Activated CD4-positive, alpha-beta memory T cell treated with anti-CD3 and anti-CD28 coated beads, Interleukin-2, amount 10 ng/mL, durations not matched to agents 7 days and 5 days (primary cell): ENCODE measurements around the gene MTX1. TPM values are rescaled to one million over a fixed set of nuclear protein-coding genes. Genes with fewer than 3 reads are reported as not detected.

ENCODE experiments used
- CTCF ChIA-PET: fragments of 350-600 bp; sonication (Branson Sonifier 250); formaldehyde crosslinking; loops from one replicate; lab custom pipeline; 2021; ENCODE audit warnings: antibody characterized with exemption, inconsistent platforms; lab: Charles Lee
- POLR2A ChIA-PET: fragments of 350-600 bp; sonication (Branson Sonifier 250); formaldehyde crosslinking; loops from one replicate; lab custom pipeline; 2021; ENCODE audit warnings: antibody characterized with exemption; lab: Charles Lee
- DNase-seq: peaks from one replicate; pipeline ENCODE4 v3.0.0-alpha.2; 2020
- H3K27ac Mint-ChIP-seq: one replicate; pipeline ENCODE4 v1.8.0; 2021; ENCODE audit warnings: mild to moderate bottlenecking, mixed read lengths
- H3K27me3 Mint-ChIP-seq: one replicate; pipeline ENCODE4 v1.8.0; 2021; ENCODE audit warnings: mixed read lengths
- H3K36me3 Mint-ChIP-seq: one replicate; pipeline ENCODE4 v1.8.0; 2021; ENCODE audit warnings: low read depth, mixed read lengths
- H3K4me1 Mint-ChIP-seq: one replicate; pipeline ENCODE4 v1.8.0; 2021; ENCODE audit warnings: mixed read lengths
- H3K4me3 Mint-ChIP-seq: one replicate; pipeline ENCODE4 v1.8.0; 2021; ENCODE audit warnings: mild to moderate bottlenecking, mixed read lengths
- H3K9me3 Mint-ChIP-seq: one replicate; pipeline ENCODE4 v1.8.0; 2021; ENCODE audit warnings: mixed read lengths
- total RNA-seq, 2 experiments: library from RNA; stranded (reverse); gene quantifications; one replicate each; pipeline ENCODE4 v1.2.3, GENCODE V29; 2021

The MTX1 gene
- total RNA-seq, 2 experiments from 2014 or later = 41.2 to 43.1 TPM

DNA sequence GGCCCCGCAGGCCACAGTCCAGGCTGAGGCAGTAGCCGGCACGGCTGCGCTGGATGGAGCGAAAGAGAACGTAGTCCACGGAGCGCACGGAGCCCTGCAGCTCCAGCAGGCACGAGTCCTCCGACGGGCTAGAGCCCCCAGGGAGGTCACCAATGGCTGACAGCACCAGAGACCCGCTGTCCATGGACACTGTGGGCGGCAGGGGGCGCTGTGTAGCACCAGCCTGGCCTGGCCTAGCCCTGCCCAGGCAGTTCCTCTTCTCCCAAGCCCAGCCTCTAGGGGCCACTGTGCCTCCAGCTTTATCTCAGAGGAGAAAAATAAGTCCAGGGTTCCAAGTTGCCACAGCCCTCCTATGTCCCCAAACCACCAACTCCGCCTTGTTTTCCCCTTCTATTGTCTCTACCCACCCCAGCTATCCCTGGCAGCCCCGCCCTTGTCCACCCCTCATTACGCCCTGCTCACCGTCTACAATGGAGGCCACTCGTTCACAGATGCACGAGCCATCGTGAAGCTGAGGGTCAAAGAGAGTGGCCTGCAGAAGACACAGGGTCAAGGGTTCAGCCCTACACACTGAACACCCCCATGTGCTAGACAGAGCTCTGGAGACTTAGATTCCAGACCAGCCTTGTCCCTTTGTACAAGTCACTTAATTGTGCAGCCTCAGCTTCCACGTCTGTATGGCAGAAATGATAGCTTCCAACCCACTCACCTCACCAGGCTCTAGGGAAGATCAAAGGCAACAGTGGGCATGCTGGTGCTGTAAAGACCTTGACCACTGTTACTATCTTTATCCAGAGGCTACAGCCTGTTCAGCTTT lies 42.3 kb downstream of the MTX1 start:
- no peaks in the 10 kb centered on the region for H3K9me3 Mint-ChIP-seq
- no peaks in the 10 kb centered on the region for H3K27me3 Mint-ChIP-seq
- H3K36me3 Mint-ChIP-seq = no peaks in the 10 kb centered on the region
- peak; percentile 97 for DNase-seq
- ChIA-PET CTCF (interaction anchor here (0.6 to 5.1 kb wide), 41 partner anchors 9 to 690 kb away, joined by 3 to 91 read pairs (median 5); partner anchors contain the start of genes CLK2, FDPS, KRTCAP2 and MTX1), POLR2A (interaction anchor here (0.8 to 4.8 kb wide), 16 partner anchors 9 to 315 kb away, joined by 3 to 26 read pairs (median 5); partner anchors contain the start of genes CLK2, KRTCAP2, RUSC1 and SCAMP3)
- peak overlapping the region; percentile 49 for H3K27ac Mint-ChIP-seq
- peaks cover 36% of the 10 kb centered on the region for H3K4me1 Mint-ChIP-seq
- H3K4me3 Mint-ChIP-seq = peak overlapping the region; percentile 54

DNA sequence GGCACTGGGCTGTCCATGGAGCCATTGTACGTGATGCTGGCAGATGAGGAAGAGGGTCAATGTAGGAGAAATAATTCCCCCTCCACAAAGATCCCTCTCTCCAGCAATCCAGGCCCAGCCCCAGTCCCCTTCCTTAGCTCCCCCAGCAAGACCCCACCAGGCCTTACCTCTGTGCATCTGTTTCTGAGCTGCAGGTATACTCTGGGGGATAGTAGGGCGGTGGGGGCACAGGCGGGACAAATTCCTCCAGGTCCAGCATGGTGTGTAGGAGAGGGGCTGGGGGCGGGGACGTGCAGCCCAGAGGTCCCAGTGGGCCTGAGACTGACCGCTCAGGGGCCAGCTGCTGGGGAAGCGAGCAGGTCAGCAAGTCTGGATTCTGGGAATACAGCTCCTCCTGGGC lies 43.1 kb downstream of the MTX1 start:
- no peak overlapping the region for H3K27ac Mint-ChIP-seq
- H3K4me1 Mint-ChIP-seq = peaks cover 35% of the 10 kb centered on the region
- H3K4me3 Mint-ChIP-seq = no peak overlapping the region
- ChIA-PET CTCF (interaction anchor here (0.6 to 5.1 kb wide), 31 partner anchors 9 to 493 kb away, joined by 3 to 91 read pairs (median 10); partner anchors contain the start of genes CLK2, FDPS, KRTCAP2 and RUSC1), POLR2A (interaction anchor here (0.8 to 4.8 kb wide), 10 partner anchors 10 to 315 kb away, joined by 3 to 26 read pairs (median 8); partner anchors contain the start of genes CLK2, RUSC1 and SCAMP3)
- peaks cover 3% of the 10 kb centered on the region for H3K36me3 Mint-ChIP-seq
- H3K27me3 Mint-ChIP-seq = no peaks in the 10 kb centered on the region
- DNase-seq = no peak
- no peaks in the 10 kb centered on the region for H3K9me3 Mint-ChIP-seq

DNA sequence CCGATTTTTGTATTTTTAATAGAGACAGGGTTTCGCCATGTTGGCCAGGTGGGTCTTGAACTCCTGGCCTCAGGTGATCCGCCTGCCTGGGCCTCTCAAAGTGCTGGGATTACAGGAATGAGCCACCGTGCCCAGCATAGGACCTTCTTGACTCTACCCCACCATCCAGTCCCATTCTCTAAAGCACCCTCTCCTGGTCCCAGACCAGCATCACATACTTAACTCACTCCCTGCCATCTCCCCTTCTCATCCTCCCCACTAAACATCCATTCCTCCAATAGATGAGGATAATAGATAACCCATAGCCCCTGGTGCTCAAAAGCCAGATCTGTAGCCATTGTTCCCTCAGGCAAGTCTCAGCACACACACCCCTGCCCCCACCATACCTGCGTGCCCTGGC lies 44.7 kb downstream of the MTX1 start:
- Mint-ChIP-seq H3K4me3 (peak overlapping the region; percentile 78), H3K36me3 (peaks cover 15% of the 10 kb centered on the region), H3K9me3 (no peaks in the 10 kb centered on the region), H3K27ac (no peak overlapping the region), H3K4me1 (peaks cover 41% of the 10 kb centered on the region), H3K27me3 (no peaks in the 10 kb centered on the region)
- DNase-seq = no peak
- ChIA-PET CTCF (interaction anchor here (3.7 to 4.1 kb wide), 2 partner anchors 19 to 69 kb away, joined by 29 to 78 read pairs; partner anchors contain the start of genes CLK2 and RUSC1), POLR2A (interaction anchor here (0.8 to 4.8 kb wide), 2 partner anchors 8 to 9 kb away, joined by 3 to 26 read pairs; partner anchors contain the start of gene SCAMP3)

DNA sequence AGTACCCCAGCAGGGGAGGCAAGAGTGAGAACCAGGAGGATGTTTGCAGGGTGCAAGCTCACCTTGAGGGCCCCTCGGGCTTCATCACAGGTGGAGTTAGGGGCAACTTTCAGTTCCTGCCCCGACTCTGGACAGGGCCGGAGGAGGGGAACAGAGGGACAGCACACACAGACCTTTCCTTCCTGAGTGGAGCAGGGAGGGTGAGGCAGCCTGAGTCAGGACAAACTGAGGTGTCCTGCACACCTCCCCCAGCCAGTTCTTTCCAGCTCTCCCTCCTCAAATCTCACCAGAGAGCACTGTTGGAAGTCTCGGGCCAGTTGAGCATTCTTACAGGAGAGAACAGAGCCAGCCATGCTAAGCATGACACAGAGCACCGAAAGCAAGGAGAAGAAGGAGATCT lies 45.3 kb downstream of the MTX1 start:
- ChIA-PET CTCF (no interaction called here), POLR2A (interaction anchor here (0.8 to 4.8 kb wide), 2 partner anchors 8 to 9 kb away, joined by 3 to 26 read pairs; partner anchors contain the start of gene SCAMP3)
- H3K27ac Mint-ChIP-seq = no peak overlapping the region
- H3K4me1 Mint-ChIP-seq = peaks cover 45% of the 10 kb centered on the region
- no peak for DNase-seq
- peak overlapping the region; percentile 78 for H3K4me3 Mint-ChIP-seq
- peaks cover 20% of the 10 kb centered on the region for H3K36me3 Mint-ChIP-seq
- H3K27me3 Mint-ChIP-seq = no peaks in the 10 kb centered on the region
- no peaks in the 10 kb centered on the region for H3K9me3 Mint-ChIP-seq

DNA sequence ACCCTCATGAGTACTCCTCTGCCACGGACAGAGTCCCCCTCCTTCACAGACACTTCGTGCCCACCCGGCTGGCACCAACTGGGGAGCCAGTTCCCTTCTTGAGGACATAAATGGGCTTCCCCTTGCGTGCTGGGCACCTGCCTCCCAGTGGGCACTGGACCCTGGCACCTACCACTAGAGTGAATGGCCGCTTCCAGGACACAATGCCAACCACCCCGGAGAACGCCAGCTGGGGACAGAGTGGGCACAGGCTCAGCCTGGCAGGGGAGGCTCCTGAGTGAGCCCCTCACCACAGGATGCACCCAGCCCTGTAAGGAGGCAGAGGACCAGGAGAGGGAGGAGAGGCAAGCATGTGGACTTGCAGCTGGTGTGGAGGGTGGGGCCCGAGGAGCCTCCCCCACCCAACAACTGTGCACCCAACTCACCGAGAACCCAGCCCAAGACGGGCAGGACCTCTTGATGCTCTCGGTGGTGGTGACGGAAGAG lies 45.8 kb downstream of the MTX1 start:
- ChIA-PET POLR2A (interaction anchor here (1.4 to 1.7 kb wide), 2 partner anchors 10 to 69 kb away, joined by 3 to 5 read pairs; no protein-coding TSS in a partner anchor), CTCF (no interaction called here)
- peaks cover 22% of the 10 kb centered on the region for H3K36me3 Mint-ChIP-seq
- peaks cover 45% of the 10 kb centered on the region for H3K4me1 Mint-ChIP-seq
- no peak for DNase-seq
- no peak overlapping the region for H3K27ac Mint-ChIP-seq
- H3K9me3 Mint-ChIP-seq = no peaks in the 10 kb centered on the region
- H3K27me3 Mint-ChIP-seq = no peaks in the 10 kb centered on the region
- peak overlapping the region; percentile 78 for H3K4me3 Mint-ChIP-seq

DNA sequence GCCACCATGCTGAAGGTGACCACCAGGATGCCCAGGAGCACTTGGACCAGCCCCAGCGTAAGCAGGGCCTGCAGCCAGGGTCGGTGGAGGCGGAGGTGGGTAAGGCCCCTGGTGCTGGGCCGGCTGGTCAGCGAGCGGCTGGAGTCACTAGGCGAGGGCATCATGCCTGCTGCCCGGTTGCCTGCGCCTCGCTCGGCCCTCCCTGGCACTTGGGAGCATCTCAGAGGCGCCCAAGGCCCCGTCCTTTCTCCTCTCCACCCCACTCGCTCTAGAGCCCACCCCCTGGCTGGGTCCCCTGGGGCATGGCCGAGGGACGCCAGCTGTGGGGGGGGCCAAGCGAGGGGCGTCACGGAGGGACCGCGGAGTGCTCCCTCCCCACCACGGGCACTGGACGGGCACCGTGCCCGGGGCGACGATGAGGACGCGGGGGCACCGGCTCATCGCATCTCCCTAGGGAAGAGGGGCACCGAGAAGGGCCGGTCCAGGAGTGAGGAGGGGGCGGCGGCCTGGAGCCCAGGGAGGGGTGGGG lies 46.3 kb downstream of the MTX1 start:
- ChIA-PET CTCF (no interaction called here), POLR2A (interaction anchor here (0.6 to 1.7 kb wide), 4 partner anchors 10 to 69 kb away, joined by 3 to 9 read pairs (median 4); partner anchors contain the start of gene CLK2)
- Mint-ChIP-seq H3K9me3 (no peaks in the 10 kb centered on the region), H3K36me3 (peaks cover 25% of the 10 kb centered on the region), H3K4me3 (peak overlapping the region; percentile 78), H3K4me1 (peaks cover 45% of the 10 kb centered on the region), H3K27ac (no peak overlapping the region), H3K27me3 (no peaks in the 10 kb centered on the region)
- DNase-seq = no peak

DNA sequence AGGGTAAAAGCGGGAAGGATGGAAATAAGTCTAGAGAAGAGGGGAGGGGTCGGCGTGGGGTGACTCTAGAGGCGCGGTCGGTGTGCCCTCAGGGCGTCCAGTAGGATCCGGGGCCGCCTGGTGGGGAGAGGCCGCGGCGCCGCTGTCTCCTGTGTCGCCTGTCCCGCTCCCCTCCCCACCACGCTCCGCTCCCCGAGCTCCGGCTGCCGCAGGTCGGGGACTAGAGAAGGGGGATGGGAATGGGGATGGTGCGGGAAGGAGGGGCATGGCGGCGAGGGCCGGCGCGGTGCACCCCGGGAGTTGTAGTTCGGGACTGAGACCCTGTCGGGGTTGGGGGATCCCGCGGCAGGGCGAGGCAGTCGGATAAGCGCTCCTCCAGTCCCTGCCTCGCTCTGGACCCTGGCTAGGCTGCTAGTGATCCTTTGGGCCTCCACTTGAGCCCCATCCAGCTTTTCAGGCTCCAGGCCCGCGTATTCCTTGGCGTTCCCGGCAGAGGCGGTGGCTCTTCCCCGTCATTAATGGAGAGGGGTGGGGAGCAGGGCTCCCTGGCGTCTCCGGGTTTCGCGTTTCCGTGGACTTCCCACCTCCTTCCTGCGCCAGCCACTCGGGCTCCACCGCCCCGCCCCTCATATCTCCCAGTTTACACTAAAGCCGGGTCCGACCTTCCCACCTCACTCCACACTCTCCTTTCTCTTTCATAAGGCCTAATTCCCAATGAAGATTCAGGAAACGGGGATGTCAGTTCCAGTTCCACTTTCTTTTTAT lies 46.9 kb downstream of the MTX1 start, which contains the start of gene ENTREP3:
Gene ENTREP3 (minus strand): TSS at position 241 of the 765 bp plus-strand sequence. CDS start 606 bp downstream, outside the sequence.
- Mint-ChIP-seq H3K9me3 (no peaks in the 10 kb centered on the region), H3K27me3 (no peaks in the 10 kb centered on the region), H3K27ac (no peak within 1 kb of the TSS), H3K4me1 (peaks cover 46% of the 10 kb centered on the region), H3K4me3 (peak within 1 kb of the TSS; percentile 78), H3K36me3 (peaks cover 28% of the 10 kb centered on the region)
- peak; percentile 80 for DNase-seq
- ChIA-PET CTCF (interaction anchor here (1.5 kb wide), 1 partner anchor 82 kb away, joined by 3 read pairs; the partner anchor contains the start of gene KRTCAP2), POLR2A (interaction anchor here (0.6 to 1.7 kb wide), 5 partner anchors 11 to 68 kb away, joined by 3 to 9 read pairs (median 3); partner anchors contain the start of gene CLK2)

DNA sequence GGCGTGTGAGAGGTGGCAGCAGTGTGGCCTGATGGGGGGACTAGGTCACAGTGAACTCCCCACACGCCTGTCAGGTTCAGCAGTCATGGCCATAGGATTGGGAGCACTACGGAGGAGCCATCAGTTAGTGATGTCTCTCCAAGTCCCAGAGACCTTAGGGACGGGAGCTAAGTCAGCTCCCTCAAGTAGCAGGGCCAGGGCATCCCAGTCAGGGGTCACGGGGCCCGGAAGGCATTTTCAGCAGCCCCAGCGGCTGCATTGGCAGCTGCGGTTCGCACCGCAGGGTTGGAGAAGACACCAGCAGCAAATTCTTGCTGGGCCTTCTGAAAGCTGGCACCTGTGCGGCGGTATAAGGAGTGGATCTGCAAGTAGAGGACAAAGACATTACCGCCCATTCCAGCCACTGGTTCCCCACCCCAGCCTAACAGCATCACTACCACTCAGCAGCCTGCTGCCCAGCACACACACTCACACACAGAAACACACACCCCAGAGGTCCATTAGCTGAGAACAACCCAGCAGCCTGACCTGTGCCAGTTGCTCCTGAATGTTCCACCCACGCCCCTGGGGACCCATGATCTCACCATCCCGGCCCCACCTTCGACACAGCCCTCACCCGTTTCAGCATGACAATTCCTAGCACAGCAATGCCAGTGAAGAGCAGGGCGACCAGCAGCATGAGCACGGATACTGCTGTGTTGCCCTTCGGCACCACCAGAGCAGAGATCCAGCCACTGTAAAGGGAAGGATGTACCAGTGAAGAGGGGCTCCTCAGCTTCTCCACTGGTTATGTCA lies 47.8 kb downstream of the MTX1 start:
- peaks cover 47% of the 10 kb centered on the region for H3K4me1 Mint-ChIP-seq
- peak overlapping the region; percentile 17 for H3K27ac Mint-ChIP-seq
- H3K36me3 Mint-ChIP-seq = peaks cover 35% of the 10 kb centered on the region
- peak overlapping the region; percentile 72 for H3K4me3 Mint-ChIP-seq
- no peaks in the 10 kb centered on the region for H3K27me3 Mint-ChIP-seq
- H3K9me3 Mint-ChIP-seq = no peaks in the 10 kb centered on the region
- DNase-seq = no peak
- ChIA-PET POLR2A (interaction anchor here (1.0 to 2.2 kb wide), 5 partner anchors 12 to 67 kb away, joined by 3 to 11 read pairs (median 3); no protein-coding TSS in a partner anchor), CTCF (interaction anchor here (1.5 to 1.6 kb wide), 2 partner anchors 10 to 83 kb away, joined by 3 to 5 read pairs; partner anchors contain the start of gene KRTCAP2)

DNA sequence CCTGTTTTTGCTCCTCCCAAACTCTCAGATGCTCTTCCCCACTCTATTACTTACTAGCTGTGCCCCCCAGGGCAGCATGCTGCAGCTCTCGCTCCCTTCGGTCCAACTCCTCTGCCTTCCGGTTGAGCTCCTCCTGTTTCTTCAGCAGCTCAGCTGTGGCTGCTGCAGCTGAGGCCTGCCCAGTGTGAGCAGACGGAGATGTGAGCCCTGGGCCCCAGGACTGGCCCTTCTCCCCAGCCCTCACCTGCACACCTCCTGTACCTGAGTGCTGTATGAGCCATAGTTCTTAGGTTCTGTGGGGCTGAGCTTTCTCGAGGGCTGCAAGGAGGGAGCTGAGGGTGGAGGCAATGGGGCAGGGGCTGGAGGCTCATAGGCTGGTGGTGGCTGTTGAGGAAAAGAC lies 51.8 kb downstream of the MTX1 start:
- ChIA-PET CTCF (interaction anchor here (5.1 kb wide), 1 partner anchor 10 kb away, joined by 91 read pairs; no protein-coding TSS in a partner anchor), POLR2A (interaction anchor here (0.6 to 4.2 kb wide), 7 partner anchors 10 to 362 kb away, joined by 3 to 57 read pairs (median 4); partner anchors contain the start of genes CLK2, KRTCAP2 and RUSC1)
- Mint-ChIP-seq H3K9me3 (no peaks in the 10 kb centered on the region), H3K36me3 (peaks cover 72% of the 10 kb centered on the region), H3K27me3 (no peaks in the 10 kb centered on the region), H3K4me3 (peak overlapping the region; percentile 98), H3K4me1 (peaks cover 53% of the 10 kb centered on the region), H3K27ac (peak overlapping the region; percentile 25)
- no peak for DNase-seq

DNA sequence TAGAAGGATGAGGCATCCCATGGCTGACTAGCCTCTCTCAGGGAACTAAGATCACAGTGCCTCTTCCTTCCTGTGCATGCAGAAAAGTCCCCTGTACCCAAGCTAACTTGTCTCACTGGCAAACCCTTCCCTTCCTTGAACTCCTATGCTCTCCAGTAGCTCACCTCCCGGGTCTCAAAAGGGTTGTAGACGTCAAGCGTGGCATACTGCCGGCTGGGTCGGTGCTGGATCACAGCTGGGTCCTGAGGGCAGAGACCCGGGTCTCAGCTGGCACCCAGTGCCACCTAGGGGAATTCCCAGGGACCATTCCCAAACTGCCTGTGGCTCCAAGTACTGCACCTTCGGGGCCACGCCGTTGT lies 53.0 kb downstream of the MTX1 start:
- Mint-ChIP-seq H3K27ac (peak overlapping the region; percentile 91), H3K27me3 (no peaks in the 10 kb centered on the region), H3K9me3 (no peaks in the 10 kb centered on the region), H3K4me3 (peak overlapping the region; percentile 98), H3K4me1 (peaks cover 50% of the 10 kb centered on the region), H3K36me3 (peaks cover 80% of the 10 kb centered on the region)
- ChIA-PET CTCF (interaction anchor here (0.6 to 5.1 kb wide), 6 partner anchors 11 to 84 kb away, joined by 3 to 91 read pairs (median 6); partner anchors contain the start of gene CLK2), POLR2A (interaction anchor here (0.8 to 4.2 kb wide), 14 partner anchors 9 to 348 kb away, joined by 3 to 57 read pairs (median 6); partner anchors contain the start of genes CLK2, FDPS and KRTCAP2)
- peak; percentile 25 for DNase-seq
